ENCODE data around the gene ZDHHC14.

ZDHHC14 gene

GRCh38 chr6:157516319-157517026 is 135.5 kb downstream of the ZDHHC14 start:
- Histone ChIP-seq H3K9ac (ENCODE audit: low read length) (no peak overlapping the region), H3K36me3 (ENCODE audit: insufficient read depth, low read length) (no peaks in the 10 kb centered on the region), H3K9me3 (ENCODE audit: low read length) (no peaks in the 10 kb centered on the region), H3K4me3 (ENCODE audit: low read depth in 1 of 2, low read length in 2 of 2) (no peak overlapping the region), H3K27ac (ENCODE audit: low read depth, low read length) (no peak overlapping the region), H3K27me3 (ENCODE audit: control insufficient read depth in 1 of 2, insufficient read depth in 2 of 2, low read length in 2 of 2) (no peaks in the 10 kb centered on the region), H3K4me1 (ENCODE audit: insufficient read depth, low read length) (no peaks in the 10 kb centered on the region)

GRCh38 chr6:157517601-157518359 is 136.8 kb downstream of the ZDHHC14 start:
- no peak overlapping the region for H3K4me3 ChIP-seq (ENCODE audit: low read depth in 1 of 2, low read length in 2 of 2)
- H3K4me1 ChIP-seq (ENCODE audit: insufficient read depth, low read length) = no peaks in the 10 kb centered on the region
- no peaks in the 10 kb centered on the region for H3K9me3 ChIP-seq (ENCODE audit: low read length)
- H3K27ac ChIP-seq (ENCODE audit: low read depth, low read length) = no peak overlapping the region
- H3K9ac ChIP-seq (ENCODE audit: low read length) = no peak overlapping the region
- no peaks in the 10 kb centered on the region for H3K27me3 ChIP-seq (ENCODE audit: control insufficient read depth in 1 of 2, insufficient read depth in 2 of 2, low read length in 2 of 2)
- no peaks in the 10 kb centered on the region for H3K36me3 ChIP-seq (ENCODE audit: insufficient read depth, low read length)

- Histone ChIP-seq H3K27me3 (ENCODE audit: control insufficient read depth in 1 of 2, insufficient read depth in 2 of 2, low read length in 2 of 2) (no peaks in the 10 kb centered on the region), H3K36me3 (ENCODE audit: insufficient read depth, low read length) (no peaks in the 10 kb centered on the region), H3K9ac (ENCODE audit: low read length) (no peak overlapping the region), H3K4me1 (ENCODE audit: insufficient read depth, low read length) (no peaks in the 10 kb centered on the region), H3K4me3 (ENCODE audit: low read depth in 1 of 2, low read length in 2 of 2) (no peak overlapping the region), H3K27ac (ENCODE audit: low read depth, low read length) (no peak overlapping the region), H3K9me3 (ENCODE audit: low read length) (no peaks in the 10 kb centered on the region)
These were observed 137.6 kb downstream of the ZDHHC14 start for GRCh38 chr6:157518397-157519250.

- Histone ChIP-seq H3K4me3 (ENCODE audit: low read depth in 1 of 2, low read length in 2 of 2) (no peak overlapping the region), H3K27ac (ENCODE audit: low read depth, low read length) (no peak overlapping the region), H3K4me1 (ENCODE audit: insufficient read depth, low read length) (no peaks in the 10 kb centered on the region), H3K9ac (ENCODE audit: low read length) (no peak overlapping the region), H3K27me3 (ENCODE audit: control insufficient read depth in 1 of 2, insufficient read depth in 2 of 2, low read length in 2 of 2) (no peaks in the 10 kb centered on the region), H3K9me3 (ENCODE audit: low read length) (no peaks in the 10 kb centered on the region), H3K36me3 (ENCODE audit: insufficient read depth, low read length) (no peaks in the 10 kb centered on the region)
These were observed 138.5 kb downstream of the ZDHHC14 start for GRCh38 chr6:157519255-157520116.

GRCh38 chr6:157520117-157520406 is 139.1 kb downstream of the ZDHHC14 start:
- H3K27me3 ChIP-seq (ENCODE audit: control insufficient read depth in 1 of 2, insufficient read depth in 2 of 2, low read length in 2 of 2) = no peaks in the 10 kb centered on the region

GRCh38 chr6:157520596-157521361 is 139.8 kb downstream of the ZDHHC14 start:
- no peaks in the 10 kb centered on the region for H3K36me3 ChIP-seq (ENCODE audit: insufficient read depth, low read length)
- no peaks in the 10 kb centered on the region for H3K9me3 ChIP-seq (ENCODE audit: low read length)
- no peak overlapping the region for H3K4me3 ChIP-seq (ENCODE audit: low read depth in 1 of 2, low read length in 2 of 2)
- H3K27me3 ChIP-seq (ENCODE audit: control insufficient read depth in 1 of 2, insufficient read depth in 2 of 2, low read length in 2 of 2) = no peaks in the 10 kb centered on the region
- no peak overlapping the region for H3K9ac ChIP-seq (ENCODE audit: low read length)
- no peak overlapping the region for H3K27ac ChIP-seq (ENCODE audit: low read depth, low read length)
- no peaks in the 10 kb centered on the region for H3K4me1 ChIP-seq (ENCODE audit: insufficient read depth, low read length)

More at GRCh38 chr6:157520117-157520406, 139.1 kb downstream of the ZDHHC14 start:
- Histone ChIP-seq H3K4me3 (ENCODE audit: low read depth in 1 of 2, low read length in 2 of 2) (no peak overlapping the region), H3K36me3 (ENCODE audit: insufficient read depth, low read length) (no peaks in the 10 kb centered on the region), H3K9ac (ENCODE audit: low read length) (no peak overlapping the region), H3K9me3 (ENCODE audit: low read length) (no peaks in the 10 kb centered on the region), H3K27ac (ENCODE audit: low read depth, low read length) (no peak overlapping the region), H3K4me1 (ENCODE audit: insufficient read depth, low read length) (no peaks in the 10 kb centered on the region)

- Histone ChIP-seq H3K4me3 (ENCODE audit: low read depth in 1 of 2, low read length in 2 of 2) (no peak overlapping the region), H3K9ac (ENCODE audit: low read length) (no peak overlapping the region), H3K9me3 (ENCODE audit: low read length) (no peaks in the 10 kb centered on the region), H3K27ac (ENCODE audit: low read depth, low read length) (no peak overlapping the region), H3K4me1 (ENCODE audit: insufficient read depth, low read length) (no peaks in the 10 kb centered on the region), H3K27me3 (ENCODE audit: control insufficient read depth in 1 of 2, insufficient read depth in 2 of 2, low read length in 2 of 2) (no peaks in the 10 kb centered on the region), H3K36me3 (ENCODE audit: insufficient read depth, low read length) (no peaks in the 10 kb centered on the region)
These were observed 140.7 kb downstream of the ZDHHC14 start for GRCh38 chr6:157521362-157522335.

- Histone ChIP-seq H3K27me3 (ENCODE audit: control insufficient read depth in 1 of 2, insufficient read depth in 2 of 2, low read length in 2 of 2) (no peaks in the 10 kb centered on the region), H3K36me3 (ENCODE audit: insufficient read depth, low read length) (no peaks in the 10 kb centered on the region), H3K27ac (ENCODE audit: low read depth, low read length) (no peak overlapping the region), H3K9ac (ENCODE audit: low read length) (no peak overlapping the region), H3K4me1 (ENCODE audit: insufficient read depth, low read length) (peaks cover 5% of the 10 kb centered on the region), H3K9me3 (ENCODE audit: low read length) (no peaks in the 10 kb centered on the region), H3K4me3 (ENCODE audit: low read depth in 1 of 2, low read length in 2 of 2) (no peak overlapping the region)
These were observed 141.5 kb downstream of the ZDHHC14 start for GRCh38 chr6:157522472-157522871.

GRCh38 chr6:157524735-157525134 is 143.7 kb downstream of the ZDHHC14 start:
- no peak overlapping the region for H3K27ac ChIP-seq (ENCODE audit: low read depth, low read length)
- H3K4me3 ChIP-seq (ENCODE audit: low read depth in 1 of 2, low read length in 2 of 2) = no peak overlapping the region
- no peaks in the 10 kb centered on the region for H3K27me3 ChIP-seq (ENCODE audit: control insufficient read depth in 1 of 2, insufficient read depth in 2 of 2, low read length in 2 of 2)
- no peaks in the 10 kb centered on the region for H3K36me3 ChIP-seq (ENCODE audit: insufficient read depth, low read length)
- H3K9me3 ChIP-seq (ENCODE audit: low read length) = no peaks in the 10 kb centered on the region
- peaks cover 11% of the 10 kb centered on the region for H3K4me1 ChIP-seq (ENCODE audit: insufficient read depth, low read length)
- H3K9ac ChIP-seq (ENCODE audit: low read length) = no peak overlapping the region

Data from muscle layer of colon (tissue), 2 donors.